GM23248 (cell line): ENCODE measurements around the gene GCNA.

Source experiments
- EZH2 ChIP-seq: fragments of 200-600 bp; sonication (generic); IDR thresholded peaks from 2 replicates; pipeline ENCODE4 v1.6.1; 2018; ENCODE audit warnings: antibody characterized with exemption, mild to moderate bottlenecking; ENCODE audit not compliant: insufficient read depth, poor library complexity, severe bottlenecking
- EZH2phosphoT487 ChIP-seq: fragments of 200-600 bp; sonication (generic); IDR thresholded peaks from 2 replicates; pipeline ENCODE4 v1.6.1; 2018; ENCODE audit warnings: antibody characterized with exemption, moderate library complexity, mild to moderate bottlenecking, low read depth; ENCODE audit not compliant: insufficient read depth

GRCh38 chrX:71616672-71617529 is 38.7 kb downstream of the GCNA start:
- TF ChIP-seq EZH2 (no peak), EZH2phosphoT487 (no peak)
